HCT116 (cell line): Measurements from ENCODE around the gene SCP2. TPM values are rescaled to one million over a fixed set of nuclear protein-coding genes. Genes with fewer than 3 reads are reported as not detected.

ENCODE experiments used
- ATAC-seq: fragments of 200-7000 bp; cut with Tn5 transposase; 2 replicates; pipeline ENCODE4 v1.9.1; 2020; ENCODE audit warnings: mild to moderate bottlenecking, moderate library complexity
- BruUV-seq: library from RNA; stranded (reverse); fragments of 400-500 nt; replicated peaks from 2 replicates; lab custom pipeline; 2021; lab: Mats Ljungman, UMichigan
- CTCF ChIA-PET: fragments of 300-600 bp; sonication (Branson Sonifier 250); formaldehyde crosslinking; loops from one replicate; lab custom pipeline; 2021; ENCODE audit warnings: antibody characterized with exemption; lab: Charles Lee
- POLR2A ChIA-PET: fragments of 300-600, 350-600 bp; sonication (Branson Sonifier 250); formaldehyde crosslinking; loops from one replicate; lab custom pipeline; 2021; ENCODE audit warnings: antibody characterized with exemption; lab: Charles Lee
- RAD21 ChIA-PET, 2 experiments: fragments of 300-600 bp; sonication (Branson Sonifier 250); formaldehyde crosslinking; loops; one replicate each; lab custom pipeline; 2023; ENCODE audit warnings: low total read pairs in 2 of 2; ENCODE audit not compliant: uncharacterized antibody in 2 of 2, unreplicated experiment in 2 of 2, low non-redundant PET in 1 of 2; lab: Charles Lee
- DNase-seq: peaks from one replicate; pipeline ENCODE4 v3.0.0-alpha.2; 2010; ENCODE audit warnings: low read depth, low spot score
- H2AFZ ChIP-seq: fragments of 200-600 bp; shearing (Covaris generic), sonication (generic); 2 replicates; pipeline ENCODE4 v1.6.1; 2017; ENCODE audit warnings: low read depth, mixed run types, mixed read lengths, antibody characterized with exemption, low read length; ENCODE audit not compliant: poor library complexity, severe bottlenecking
- H3K27ac ChIP-seq: 2 replicates; pipeline ENCODE4 v1.5.1; 2012; ENCODE audit warnings: low read depth, low read length
- H3K27me3 ChIP-seq: fragments of 200-600 bp; sonication (generic); 2 replicates; pipeline ENCODE4 v1.6.1; 2016; ENCODE audit warnings: mixed run types, low read length, mixed read lengths; ENCODE audit not compliant: insufficient read depth
- H3K36me3 ChIP-seq, 2 experiments: fragments of 200-500 bp in 1 of 2; fragments of 200-600 bp in 1 of 2; sonication (Bioruptor generic) in 1 of 2; sonication (generic) in 1 of 2; 2 replicates each; pipeline versions ENCODE4 v1.5.1 to v1.6.1; 2014 to 2016; ENCODE audit warnings: low read length in 2 of 2, inconsistent platforms in 1 of 2, mixed read lengths in 1 of 2, mixed run types in 1 of 2; ENCODE audit not compliant: insufficient read depth in 2 of 2, control insufficient read depth in 1 of 2
- H3K4me1 ChIP-seq, 2 experiments: fragments of 200-600 bp in 1 of 2; sonication (generic) in 1 of 2; 2 replicates each; pipeline versions ENCODE4 v1.5.1 to v1.6.1; 2012 to 2017; ENCODE audit warnings: low read length in 2 of 2, inconsistent platforms in 1 of 2, mild to moderate bottlenecking in 1 of 2, mixed read lengths in 1 of 2, mixed run types in 1 of 2, moderate library complexity in 1 of 2; ENCODE audit not compliant: insufficient read depth in 2 of 2, control insufficient read depth in 1 of 2
- H3K4me2 ChIP-seq: fragments of 200-600 bp; sonication (generic); 2 replicates; pipeline ENCODE4 v1.6.1; 2017; ENCODE audit warnings: mixed run types, low read length, mixed read lengths
- H3K4me3 ChIP-seq, 2 experiments: fragments of 200-600 bp in 1 of 2; sonication (generic) in 1 of 2; replicated peaks in 1 of 2; 2 replicates each; pipeline ENCODE4 v1.5.1; 2011 to 2016; ENCODE audit warnings: low read length in 2 of 2, control low read depth in 1 of 2, low read depth in 1 of 2, mild to moderate bottlenecking in 1 of 2, mixed read lengths in 1 of 2, mixed run types in 1 of 2
- H3K79me2 ChIP-seq: fragments of 200-600 bp; sonication (generic); 2 replicates; pipeline ENCODE4 v1.6.1; 2017; ENCODE audit warnings: mild to moderate bottlenecking, mixed run types, low read length, moderate library complexity, mixed read lengths; ENCODE audit not compliant: insufficient read depth
- H3K9ac ChIP-seq: fragments of 200-600 bp; sonication (generic); 2 replicates; pipeline ENCODE4 v1.6.1; 2016; ENCODE audit warnings: low read length, mixed read lengths
- H3K9me2 ChIP-seq: fragments of 200-600 bp; sonication (generic), shearing (Covaris generic); 2 replicates; pipeline ENCODE4 v1.6.1; 2017; ENCODE audit warnings: mixed run types, mild to moderate bottlenecking, moderate library complexity; ENCODE audit not compliant: insufficient read depth
- H3K9me3 ChIP-seq, 2 experiments: fragments of 200-500 bp in 1 of 2; fragments of 200-600 bp in 1 of 2; sonication (Bioruptor generic) in 1 of 2; sonication (generic) in 1 of 2; 2 replicates each; pipeline ENCODE4 v1.6.1; 2014 to 2017; ENCODE audit warnings: low read length in 2 of 2, mixed read lengths in 2 of 2, inconsistent platforms in 1 of 2, low read depth in 1 of 2, mild to moderate bottlenecking in 1 of 2, mixed run types in 1 of 2, moderate library complexity in 1 of 2; ENCODE audit not compliant: control insufficient read depth in 1 of 2, insufficient read depth in 1 of 2
- H4K20me1 ChIP-seq: fragments of 200-600 bp; sonication (generic), shearing (Covaris generic); 2 replicates; pipeline ENCODE4 v1.6.1; 2017; ENCODE audit warnings: mixed run types, mild to moderate bottlenecking, moderate library complexity; ENCODE audit not compliant: insufficient read depth
- CEBPB ChIP-seq: IDR thresholded peaks from 2 replicates; pipeline ENCODE4 v1.6.1; 2012; ENCODE audit warnings: low read depth
- EGR1 ChIP-seq: IDR thresholded peaks from 2 replicates; pipeline ENCODE4 v1.6.1; 2012; ENCODE audit warnings: low read depth
- EZH2 ChIP-seq: fragments of 200-600 bp; sonication (generic); IDR thresholded peaks from 2 replicates; pipeline ENCODE4 v1.6.1; 2017; ENCODE audit warnings: antibody characterized with exemption, mixed run types
- FOSL1 ChIP-seq: IDR thresholded peaks from 2 replicates; pipeline ENCODE4 v1.6.1; 2012; ENCODE audit warnings: low read depth
- JUND ChIP-seq: IDR thresholded peaks from 2 replicates; pipeline ENCODE4 v1.6.1; 2012
- POLR2A ChIP-seq: IDR thresholded peaks from 2 replicates; pipeline ENCODE4 v1.7.0; 2011; ENCODE audit warnings: borderline replicate concordance; ENCODE audit not compliant: insufficient read depth, insufficient read length; ENCODE audit errors: extremely low read depth
- SP1 ChIP-seq: IDR thresholded peaks from 2 replicates; pipeline ENCODE4 v1.6.1; 2012; ENCODE audit warnings: low read depth
- SRF ChIP-seq: IDR thresholded peaks from 2 replicates; pipeline ENCODE4 v1.6.1; 2012; ENCODE audit warnings: low read depth
- YY1 ChIP-seq: IDR thresholded peaks from 2 replicates; pipeline ENCODE4 v1.6.1; 2011; ENCODE audit warnings: low read length, low read depth, moderate library complexity, mild to moderate bottlenecking; ENCODE audit not compliant: insufficient replicate concordance; ENCODE audit errors: extremely low read depth
- ZFX ChIP-seq: fragments of 450-650 bp; IDR thresholded peaks from 2 replicates; pipeline ENCODE4 v1.6.1; 2017
- intact Hi-C: fragments of 100-400 bp; cut with micrococcal nuclease; formaldehyde crosslinking; loops from 2 replicates; pipeline ENCODE4 v1.10.0; 2022
- total RNA-seq: library from RNA; stranded (reverse); gene quantifications from one replicate; pipeline ENCODE4 v1.2.1, GENCODE V29; 2021; ENCODE audit not compliant: unreplicated experiment
- TF ChIP-seq, protein P1 (sequence below): IDR thresholded peaks from 2 replicates; pipeline ENCODE4 v1.6.1; 2011; ENCODE audit warnings: mild to moderate bottlenecking, low read length, moderate library complexity; ENCODE audit not compliant: insufficient replicate concordance; ENCODE audit errors: extremely low read depth
- TF ChIP-seq, protein P2 (sequence below), 3 experiments: fragments of 200-600 bp in 1 of 3; sonication (generic) in 1 of 3; IDR thresholded peaks in 2 of 3; conservative IDR thresholded peaks in 1 of 3; 2 replicates each; pipeline ENCODE4 v1.5.1; 2012 to 2017; ENCODE audit warnings: low read depth in 2 of 3, low read length in 2 of 3, antibody characterized with exemption in 1 of 3, borderline replicate concordance in 1 of 3, control low read depth in 1 of 3, mild to moderate bottlenecking in 1 of 3, mixed read lengths in 1 of 3, mixed run types in 1 of 3, moderate library complexity in 1 of 3; ENCODE audit not compliant: insufficient read depth in 1 of 3

Gene SCP2
- total RNA-seq, 1 experiment from 2014 or later, result 62.0 TPM

GRCh38 chr1:53080041-53080440, 153.0 kb downstream of the SCP2 start (continued):
- TF ChIP-seq SP1, result no peak
- TF ChIP-seq, protein P1, sequence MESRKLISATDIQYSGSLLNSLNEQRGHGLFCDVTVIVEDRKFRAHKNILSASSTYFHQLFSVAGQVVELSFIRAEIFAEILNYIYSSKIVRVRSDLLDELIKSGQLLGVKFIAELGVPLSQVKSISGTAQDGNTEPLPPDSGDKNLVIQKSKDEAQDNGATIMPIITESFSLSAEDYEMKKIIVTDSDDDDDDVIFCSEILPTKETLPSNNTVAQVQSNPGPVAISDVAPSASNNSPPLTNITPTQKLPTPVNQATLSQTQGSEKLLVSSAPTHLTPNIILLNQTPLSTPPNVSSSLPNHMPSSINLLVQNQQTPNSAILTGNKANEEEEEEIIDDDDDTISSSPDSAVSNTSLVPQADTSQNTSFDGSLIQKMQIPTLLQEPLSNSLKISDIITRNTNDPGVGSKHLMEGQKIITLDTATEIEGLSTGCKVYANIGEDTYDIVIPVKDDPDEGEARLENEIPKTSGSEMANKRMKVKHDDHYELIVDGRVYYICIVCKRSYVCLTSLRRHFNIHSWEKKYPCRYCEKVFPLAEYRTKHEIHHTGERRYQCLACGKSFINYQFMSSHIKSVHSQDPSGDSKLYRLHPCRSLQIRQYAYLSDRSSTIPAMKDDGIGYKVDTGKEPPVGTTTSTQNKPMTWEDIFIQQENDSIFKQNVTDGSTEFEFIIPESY, result no peak
- TF ChIP-seq CEBPB, result no peak
- TF ChIP-seq EZH2, result no peak
- no peak for TF ChIP-seq POLR2A
- TF ChIP-seq YY1, result no peak
- no peak for TF ChIP-seq EGR1
- no peak for TF ChIP-seq FOSL1
- TF ChIP-seq ZFX, result no peak

GRCh38 chr1:53080769-53081168, 153.7 kb downstream of the SCP2 start:
- ATAC-seq (no peak), DNase-seq (no peak)
- H4K20me1 ChIP-seq, result no peaks in the 10 kb centered on the region
- H3K27ac ChIP-seq, result no peak overlapping the region
- H3K4me1 ChIP-seq, result peaks cover 0 to 7% of the 10 kb centered on the region in 2 experiments; a peak in 1 of 4 replicates
- ChIA-PET CTCF (no interaction called here), RAD21 (no interaction called here), POLR2A (no interaction called here)
- intact Hi-C loops, result no loop called here
- H3K9ac ChIP-seq, result no peak overlapping the region
- no peak overlapping the region for H3K4me2 ChIP-seq
- no peaks in the 10 kb centered on the region for H3K9me3 ChIP-seq
- H3K9me2 ChIP-seq, result no peaks in the 10 kb centered on the region
- BruUV-seq, result no TSS peak
- H3K27me3 ChIP-seq, result no peaks in the 10 kb centered on the region
- no peak overlapping the region for H3K4me3 ChIP-seq
- H3K79me2 ChIP-seq, result no peaks in the 10 kb centered on the region
- H3K36me3 ChIP-seq, result no peaks in the 10 kb centered on the region
- no peak overlapping the region for H2AFZ ChIP-seq
- TF ChIP-seq JUND, result no peak
- TF ChIP-seq, protein P2, sequence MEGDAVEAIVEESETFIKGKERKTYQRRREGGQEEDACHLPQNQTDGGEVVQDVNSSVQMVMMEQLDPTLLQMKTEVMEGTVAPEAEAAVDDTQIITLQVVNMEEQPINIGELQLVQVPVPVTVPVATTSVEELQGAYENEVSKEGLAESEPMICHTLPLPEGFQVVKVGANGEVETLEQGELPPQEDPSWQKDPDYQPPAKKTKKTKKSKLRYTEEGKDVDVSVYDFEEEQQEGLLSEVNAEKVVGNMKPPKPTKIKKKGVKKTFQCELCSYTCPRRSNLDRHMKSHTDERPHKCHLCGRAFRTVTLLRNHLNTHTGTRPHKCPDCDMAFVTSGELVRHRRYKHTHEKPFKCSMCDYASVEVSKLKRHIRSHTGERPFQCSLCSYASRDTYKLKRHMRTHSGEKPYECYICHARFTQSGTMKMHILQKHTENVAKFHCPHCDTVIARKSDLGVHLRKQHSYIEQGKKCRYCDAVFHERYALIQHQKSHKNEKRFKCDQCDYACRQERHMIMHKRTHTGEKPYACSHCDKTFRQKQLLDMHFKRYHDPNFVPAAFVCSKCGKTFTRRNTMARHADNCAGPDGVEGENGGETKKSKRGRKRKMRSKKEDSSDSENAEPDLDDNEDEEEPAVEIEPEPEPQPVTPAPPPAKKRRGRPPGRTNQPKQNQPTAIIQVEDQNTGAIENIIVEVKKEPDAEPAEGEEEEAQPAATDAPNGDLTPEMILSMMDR (IDR thresholded peaks at IDR 0.05 in 2 of 3, conservative IDR thresholded peaks at IDR 0.05 in 1 of 3; ENCODE audit: borderline replicate concordance in 1 of 3, insufficient read depth in 1 of 3, low read depth in 2 of 3, low read length in 2 of 3), result no peak
- no peak for TF ChIP-seq ZFX
- TF ChIP-seq SRF, result no peak
- TF ChIP-seq, all 23 proteins: peak for 0
